Osteoblast (primary cell): ENCODE measurements around the gene ANKRD66. TPM values are rescaled to one million over a fixed set of nuclear protein-coding genes. Genes with fewer than 3 reads are reported as not detected.

ENCODE experiments used
- DNase-seq: peaks from one replicate; pipeline ENCODE4 v3.0.0; 2011; ENCODE audit warnings: low spot score, mixed read lengths; ENCODE audit not compliant: insufficient read length; ENCODE audit errors: missing footprints
- H2AFZ ChIP-seq: 2 replicates; pipeline ENCODE4 v1.6.0; 2011; ENCODE audit warnings: mild to moderate bottlenecking, low read length
- H3K27ac ChIP-seq: 2 replicates; pipeline ENCODE4 v1.5.1; 2011; ENCODE audit warnings: mild to moderate bottlenecking, low read depth, low read length, moderate library complexity
- H3K27me3 ChIP-seq: 2 replicates; pipeline ENCODE4 v1.6.0; 2012; ENCODE audit warnings: mild to moderate bottlenecking, control low read depth, inconsistent platforms, low read length, moderate library complexity; ENCODE audit not compliant: insufficient read depth
- H3K36me3 ChIP-seq: 2 replicates; pipeline ENCODE4 v1.5.1; 2011; ENCODE audit warnings: mild to moderate bottlenecking, low read length, control low read depth, moderate library complexity; ENCODE audit not compliant: insufficient read depth
- H3K4me1 ChIP-seq: 2 replicates; pipeline ENCODE4 v1.5.1; 2011; ENCODE audit warnings: mild to moderate bottlenecking, low read length, control low read depth, moderate library complexity; ENCODE audit not compliant: insufficient read depth
- H3K4me2 ChIP-seq: 2 replicates; pipeline ENCODE4 v1.6.0; 2011; ENCODE audit warnings: mild to moderate bottlenecking, low read length; ENCODE audit not compliant: insufficient read depth
- H3K4me3 ChIP-seq: fragments of 200-600 bp; sonication (generic); 3 replicates; pipeline ENCODE4 v1.5.1; 2012; ENCODE audit warnings: mild to moderate bottlenecking, low read length, inconsistent platforms; ENCODE audit not compliant: insufficient read depth
- H3K79me2 ChIP-seq: 2 replicates; pipeline ENCODE4 v1.6.0; 2012; ENCODE audit warnings: mild to moderate bottlenecking, low read length, control low read depth, inconsistent platforms; ENCODE audit not compliant: insufficient read depth
- H3K9me3 ChIP-seq: 2 replicates; pipeline ENCODE4 v1.5.1; 2011; ENCODE audit warnings: low read depth, low read length, control low read depth
- H4K20me1 ChIP-seq: 2 replicates; pipeline ENCODE4 v1.6.0; 2012; ENCODE audit warnings: mild to moderate bottlenecking, low read length, control low read depth; ENCODE audit not compliant: insufficient read depth
- CTCF ChIP-seq: IDR thresholded peaks from 2 replicates; pipeline ENCODE4 v1.5.1; 2011; ENCODE audit warnings: mild to moderate bottlenecking, low read depth, low read length, moderate library complexity; ENCODE audit errors: extremely low read depth
- total RNA-seq: library from RNA; depleted of rRNA; stranded (reverse); fragments of >200 nt; gene quantifications from 2 replicates; pipeline ENCODE4 v1.2.3, GENCODE V29; 2012

Gene ANKRD66
- total RNA-seq, 1 donor = not detected

GRCh38 chr6:46784535-46784934, 37.8 kb downstream of the ANKRD66 start:
- Histone ChIP-seq H3K4me2 (no peak overlapping the region), H3K9me3 (no peaks in the 10 kb centered on the region), H3K4me1 (no peaks in the 10 kb centered on the region), H4K20me1 (no peaks in the 10 kb centered on the region), H3K27me3 (no peaks in the 10 kb centered on the region), H3K27ac (no peak overlapping the region), H2AFZ (no peak overlapping the region), H3K79me2 (no peaks in the 10 kb centered on the region), H3K4me3 (no peak overlapping the region), H3K36me3 (no peaks in the 10 kb centered on the region)
- no peak for DNase-seq
- TF ChIP-seq CTCF = no peak

- no peak for TF ChIP-seq CTCF
- no peak overlapping the region for H3K27ac ChIP-seq
- no peak overlapping the region for H3K4me2 ChIP-seq
- H4K20me1 ChIP-seq = no peaks in the 10 kb centered on the region
- H3K4me1 ChIP-seq = no peaks in the 10 kb centered on the region
- H3K9me3 ChIP-seq = no peaks in the 10 kb centered on the region
- H3K4me3 ChIP-seq = no peak overlapping the region
- no peaks in the 10 kb centered on the region for H3K79me2 ChIP-seq
- H2AFZ ChIP-seq = no peak overlapping the region
- no peak for DNase-seq
- no peaks in the 10 kb centered on the region for H3K27me3 ChIP-seq
- H3K36me3 ChIP-seq = no peaks in the 10 kb centered on the region
Measured at GRCh38 chr6:46787871-46788540, 41.3 kb downstream of the ANKRD66 start.

GRCh38 chr6:46788791-46789190, 42.1 kb downstream of the ANKRD66 start:
- Histone ChIP-seq H3K27ac (no peak overlapping the region), H3K4me2 (no peak overlapping the region), H3K36me3 (no peaks in the 10 kb centered on the region), H3K79me2 (no peaks in the 10 kb centered on the region), H3K4me1 (no peaks in the 10 kb centered on the region), H2AFZ (no peak overlapping the region), H3K27me3 (no peaks in the 10 kb centered on the region), H4K20me1 (no peaks in the 10 kb centered on the region), H3K9me3 (no peaks in the 10 kb centered on the region), H3K4me3 (no peak overlapping the region)
- no peak for TF ChIP-seq CTCF
- no peak for DNase-seq

- H3K9me3 ChIP-seq = no peaks in the 10 kb centered on the region
- no peaks in the 10 kb centered on the region for H3K79me2 ChIP-seq
- H3K27me3 ChIP-seq = no peaks in the 10 kb centered on the region
- H3K4me1 ChIP-seq = no peaks in the 10 kb centered on the region
- H3K27ac ChIP-seq = no peak overlapping the region
- H3K36me3 ChIP-seq = no peaks in the 10 kb centered on the region
- no peak for DNase-seq
- no peaks in the 10 kb centered on the region for H4K20me1 ChIP-seq
- no peak overlapping the region for H3K4me3 ChIP-seq
- no peak overlapping the region for H2AFZ ChIP-seq
- no peak for TF ChIP-seq CTCF
- no peak overlapping the region for H3K4me2 ChIP-seq
Measured at GRCh38 chr6:46789434-46790354, 43.0 kb downstream of the ANKRD66 start.
